Heart left ventricle (tissue), 16 donors: ENCODE results near the gene SUPT3H. TPM values are rescaled to one million over a fixed set of nuclear protein-coding genes. Genes with fewer than 3 reads are reported as not detected.

Experiments
- ATAC-seq, 4 donors: fragments of 200-7000 bp; cut with Tn5 transposase; one replicate each; pipeline ENCODE4 v1.9.1; 2020 to 2022; ENCODE audit warnings: moderate library complexity in 4 of 4, mild to moderate bottlenecking in 3 of 4, moderate number of reproducible peaks in 1 of 4
- DNase-seq, 5 donors: peaks; one replicate each; pipeline ENCODE4 v3.0.0-alpha.2; 2020
- H3K27ac ChIP-seq, 12 donors: fragments of 200-600 bp; sonication (generic) in 4 of 12; one replicate each; pipeline versions ENCODE4 v1.5.0 to v1.8.0; 2016 to 2022; ENCODE audit warnings: mild to moderate bottlenecking in 2 of 12
- H3K27me3 ChIP-seq, 9 donors: fragments of 200-600 bp; sonication (generic) in 2 of 9; one replicate each; pipeline versions ENCODE4 v1.5.1 to v1.8.0; 2016 to 2022; ENCODE audit warnings: mild to moderate bottlenecking in 3 of 9
- H3K36me3 ChIP-seq, 9 donors: fragments of 200-600 bp; sonication (generic) in 2 of 9; one replicate each; pipeline versions ENCODE4 v1.5.0 to v1.8.0; 2018 to 2022; ENCODE audit warnings: mild to moderate bottlenecking in 2 of 9
- H3K4me1 ChIP-seq, 12 donors: fragments of 200-600 bp; sonication (generic) in 4 of 12; one replicate each; pipeline versions ENCODE4 v1.5.0 to v1.8.0; 2016 to 2022; ENCODE audit warnings: mild to moderate bottlenecking in 3 of 12
- H3K4me3 ChIP-seq, 12 donors: fragments of 200-600 bp; sonication (generic) in 4 of 12; one replicate each; pipeline versions ENCODE4 v1.5.0 to v1.8.0; 2017 to 2022; ENCODE audit warnings: mild to moderate bottlenecking in 9 of 12, moderate library complexity in 4 of 12
- H3K9me3 ChIP-seq, 12 donors: fragments of 200-600 bp; sonication (generic) in 4 of 12; one replicate each; pipeline versions ENCODE4 v1.5.0 to v1.8.0; 2016 to 2022; ENCODE audit warnings: mild to moderate bottlenecking in 1 of 12
- POLR2A ChIP-seq, 2 donors: fragments of 450-650 bp; IDR thresholded peaks; one replicate each; pipeline ENCODE4 v1.6.1; 2017; ENCODE audit warnings: antibody characterized with exemption in 2 of 2, mild to moderate bottlenecking in 2 of 2, moderate library complexity in 2 of 2
- WGBS, 4 donors: extraction: QIAGEN DNeasy Blood & Tissue Kit in 2 of 4; methylation state at CpG; one replicate each; pipeline versions ENCODE4 v1.1.5 to v1.1.7; 2013 to 2018; 5-methylcytosine and 5-hydroxymethylcytosine counted together
- intact Hi-C, 10 donors: fragments of 100-400 bp; cut with DNase I; formaldehyde crosslinking; loops; one replicate each; pipeline versions ENCODE4 v1.11.1 to v1.14.2; 2022
- polyA plus RNA-seq, 2 donors: library from polyadenylated mRNA; stranded (reverse); fragments of 200-250 nt; gene quantifications; one replicate each; pipeline ENCODE4 v1.2.3, GENCODE V29; 2013
- total RNA-seq, 9 donors: library from RNA; depleted of rRNA in 2 of 9; stranded (reverse); fragments of >200 nt in 2 of 9; fragmentation: NEBNext Ultra II Directional in 3 of 9; extraction: Animal tissue kit (Norgen Biotek cat#: 25700) in 3 of 9; gene quantifications; one replicate each; pipeline versions ENCODE4 v1.1.0 to v1.2.4, GENCODE V29; 2016 to 2023
- TF ChIP-seq, protein P1 (sequence below), 12 donors: fragments of 200-600 bp; sonication (generic) in 4 of 12; IDR thresholded peaks; one replicate each; pipeline versions ENCODE4 v1.5.0 to v1.8.0; 2018 to 2022; ENCODE audit warnings: antibody characterized with exemption in 12 of 12, mild to moderate bottlenecking in 5 of 12
- donor health status: ischemic (EF 13 %, LVEDD 7.1; RV severe dilation, severe dysfunction).
- donor health status: healthy with polysubstance abuse.
- donor health status: DM: no; HTN: yes; CAD: no.
- donor health status: DM: no; HTN: no; CAD: no.
- donor health status: ischemic (EF 25% LVEDD 6.9; RV normal size, moderate dysfunction).
- donor health status: ischemic (EF 25% LVEDD 5.7; RV mildly dilated, moderate dysfunction).
- donor health status: healthy.
- donor health status: DM: yes; HTN: yes; CAD: no.
- donor health status: ischemic (EF 35%, LVEDD 5.7; RV mildly dilated, moderate dysfunction).
- donor health status: nonischemic (EF 11% LVEDD 7.7; RV severe dilation, severe dysfunction).
- donor health status: DM: yes; HTN: yes; CAD: no.
- donor health status: PGD.
- donor health status: ischemic (EF 29% LVEDD 5.4; RV normal size, mild dysfunction).
- donor health status: nonischemic (EF 23%, LVEDD 6.1; RV moderate dilation, normal function).

The SUPT3H gene
- total and polyA plus RNA-seq, 11 donors = 1.5 to 8.1 (median 4.1) TPM

DNA sequence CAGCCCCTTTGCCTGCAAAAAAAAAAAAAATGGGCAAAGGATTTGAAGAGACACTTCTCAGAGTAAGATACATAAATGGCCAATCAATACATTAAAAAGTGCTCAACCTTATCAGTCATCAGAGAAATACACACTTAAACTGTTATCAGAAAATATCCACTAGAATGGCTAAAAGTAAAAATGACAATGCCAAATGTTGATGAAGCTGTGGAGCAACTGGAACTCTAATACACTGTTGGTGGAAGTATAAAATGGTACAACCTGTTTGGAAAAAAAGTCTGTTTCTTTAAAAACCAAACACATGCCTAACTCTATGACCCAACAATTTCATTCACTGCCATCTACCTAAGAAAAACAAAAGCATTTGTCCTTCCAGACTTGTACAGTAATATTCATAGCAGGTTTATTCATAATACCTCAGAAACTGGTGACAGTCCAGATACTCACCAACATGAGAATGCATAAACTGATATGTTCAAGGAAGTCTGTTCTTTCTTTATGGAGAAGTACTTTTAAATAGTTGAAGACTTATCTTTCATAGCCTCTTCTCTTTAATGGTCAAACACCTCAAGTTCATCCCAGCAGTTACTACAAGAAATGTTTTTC lies 428.0 kb downstream of the SUPT3H start:
- Histone ChIP-seq H3K4me1 (no peaks in the 10 kb centered on the region), H3K27ac (no peak overlapping the region), H3K4me3 (no peak overlapping the region), H3K9me3 (peaks cover 0 to 48% (median 25%) of the 10 kb centered on the region in 12 donors), H3K36me3 (peaks cover 0 to 14% (median 0%) of the 10 kb centered on the region in 9 donors), H3K27me3 (no peaks in the 10 kb centered on the region)
- TF ChIP-seq, protein P1, sequence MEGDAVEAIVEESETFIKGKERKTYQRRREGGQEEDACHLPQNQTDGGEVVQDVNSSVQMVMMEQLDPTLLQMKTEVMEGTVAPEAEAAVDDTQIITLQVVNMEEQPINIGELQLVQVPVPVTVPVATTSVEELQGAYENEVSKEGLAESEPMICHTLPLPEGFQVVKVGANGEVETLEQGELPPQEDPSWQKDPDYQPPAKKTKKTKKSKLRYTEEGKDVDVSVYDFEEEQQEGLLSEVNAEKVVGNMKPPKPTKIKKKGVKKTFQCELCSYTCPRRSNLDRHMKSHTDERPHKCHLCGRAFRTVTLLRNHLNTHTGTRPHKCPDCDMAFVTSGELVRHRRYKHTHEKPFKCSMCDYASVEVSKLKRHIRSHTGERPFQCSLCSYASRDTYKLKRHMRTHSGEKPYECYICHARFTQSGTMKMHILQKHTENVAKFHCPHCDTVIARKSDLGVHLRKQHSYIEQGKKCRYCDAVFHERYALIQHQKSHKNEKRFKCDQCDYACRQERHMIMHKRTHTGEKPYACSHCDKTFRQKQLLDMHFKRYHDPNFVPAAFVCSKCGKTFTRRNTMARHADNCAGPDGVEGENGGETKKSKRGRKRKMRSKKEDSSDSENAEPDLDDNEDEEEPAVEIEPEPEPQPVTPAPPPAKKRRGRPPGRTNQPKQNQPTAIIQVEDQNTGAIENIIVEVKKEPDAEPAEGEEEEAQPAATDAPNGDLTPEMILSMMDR (IDR thresholded peaks at IDR 0.05) = no peak
- no peak for TF ChIP-seq POLR2A (IDR thresholded peaks at IDR 0.05)
- ATAC-seq = no peak
- DNase-seq = no peak
- intact Hi-C loops = no loop called here

DNA sequence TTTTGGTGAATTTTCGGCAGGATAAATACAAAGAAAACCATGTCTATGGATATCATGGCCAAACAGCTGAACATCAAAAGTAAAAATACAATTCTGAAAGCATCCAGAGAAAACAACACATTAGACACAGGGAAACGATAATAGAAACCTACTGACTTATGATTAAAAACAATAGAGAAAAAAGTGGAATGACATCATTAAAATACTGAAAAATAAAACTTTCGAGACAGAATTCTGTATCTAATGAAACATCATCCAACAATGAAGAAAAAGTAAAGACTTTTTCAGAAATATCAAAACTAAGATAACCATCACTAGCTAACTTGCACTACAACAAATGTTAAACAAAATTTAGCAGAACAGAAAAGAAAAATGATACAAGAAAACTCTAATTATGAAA lies 434.2 kb downstream of the SUPT3H start:
- Histone ChIP-seq H3K9me3 (peaks cover 0 to 28% (median 10%) of the 10 kb centered on the region in 12 donors), H3K27ac (no peak overlapping the region), H3K36me3 (no peaks in the 10 kb centered on the region), H3K4me1 (no peaks in the 10 kb centered on the region), H3K27me3 (no peaks in the 10 kb centered on the region), H3K4me3 (no peak overlapping the region)
- TF ChIP-seq, protein P1 (IDR thresholded peaks at IDR 0.05) = no peak
- TF ChIP-seq POLR2A (IDR thresholded peaks at IDR 0.05) = no peak
- ATAC-seq = no peak
- intact Hi-C loops = no loop called here
- 62 to 94% (median 85%) methylated on average over 3 of the region's 3 CpGs for WGBS, 4 donors
- no peak for DNase-seq

DNA sequence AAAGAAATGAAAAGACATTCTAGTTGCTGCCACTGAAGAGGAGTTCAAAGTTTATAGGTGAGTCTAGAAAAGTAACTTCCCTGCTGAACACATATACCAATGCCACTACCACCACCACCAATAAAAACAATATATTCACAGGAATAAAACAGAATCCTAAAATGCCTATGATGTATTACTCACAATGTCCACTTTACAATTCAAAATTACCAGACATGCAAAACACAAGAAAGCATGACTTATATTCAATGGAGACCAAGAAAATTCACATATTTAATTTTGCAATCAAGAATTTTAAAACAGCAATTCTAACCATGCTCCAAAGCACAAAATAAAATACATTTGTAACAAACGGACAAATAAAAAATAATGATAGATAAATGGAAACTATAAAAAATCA lies 434.9 kb downstream of the SUPT3H start:
- H3K4me1 ChIP-seq = no peaks in the 10 kb centered on the region
- intact Hi-C loops = no loop called here
- H3K9me3 ChIP-seq = peaks cover 0 to 25% (median 10%) of the 10 kb centered on the region in 12 donors
- ATAC-seq (no peak), DNase-seq (no peak)
- H3K27ac ChIP-seq = no peak overlapping the region
- TF ChIP-seq, protein P1 (IDR thresholded peaks at IDR 0.05) = no peak
- TF ChIP-seq POLR2A (IDR thresholded peaks at IDR 0.05) = no peak
- no peak overlapping the region for H3K4me3 ChIP-seq
- no peaks in the 10 kb centered on the region for H3K36me3 ChIP-seq
- no peaks in the 10 kb centered on the region for H3K27me3 ChIP-seq
- WGBS, 4 donors = 94 to 98% (median 95%) methylated on average over 1 of the region's 1 CpG

DNA sequence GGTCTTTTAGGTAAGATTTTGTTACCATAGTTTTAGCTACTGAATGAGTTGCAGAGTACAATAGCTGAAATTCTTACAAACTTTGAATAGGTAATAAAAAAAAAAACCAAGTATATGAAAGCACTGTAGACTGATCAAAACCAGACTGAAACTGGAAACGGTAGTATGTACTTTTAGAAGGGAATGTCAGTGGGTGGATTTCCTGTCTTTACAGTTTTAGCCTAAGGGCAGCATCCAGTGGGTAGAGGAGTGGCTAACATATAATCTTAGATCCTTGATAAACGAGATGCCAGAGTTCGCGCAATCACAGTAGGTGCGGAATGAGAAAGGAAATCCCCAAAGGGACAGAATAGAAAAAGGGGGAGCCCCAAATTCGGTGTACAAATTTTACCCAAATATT lies 435.5 kb downstream of the SUPT3H start:
- no peak for ATAC-seq
- WGBS, 4 donors = 84 to 90% (median 85%) methylated on average over 6 of the region's 6 CpGs
- H3K27ac ChIP-seq = no peak overlapping the region
- TF ChIP-seq, protein P1 (IDR thresholded peaks at IDR 0.05) = no peak
- TF ChIP-seq POLR2A (IDR thresholded peaks at IDR 0.05) = no peak
- no peaks in the 10 kb centered on the region for H3K36me3 ChIP-seq
- intact Hi-C loops = no loop called here
- no peaks in the 10 kb centered on the region for H3K4me1 ChIP-seq
- no peak overlapping the region for H3K4me3 ChIP-seq
- DNase-seq = no peak
- H3K9me3 ChIP-seq = peaks cover 0 to 23% (median 10%) of the 10 kb centered on the region in 12 donors
- no peaks in the 10 kb centered on the region for H3K27me3 ChIP-seq
